ENCODE measurements around the gene TMEM44. TPM values are rescaled to one million over a fixed set of nuclear protein-coding genes. Genes with fewer than 3 reads are reported as not detected.

The TMEM44 gene
- total and polyA plus RNA-seq, 11 donors, result 3.8 to 8.5 (median 4.7) TPM

GRCh38 chr3:194618858-194619608 lies 14.2 kb downstream of the TMEM44 start:
- Histone ChIP-seq H3K4me3 (no peak overlapping the region), H3K27ac (no peak overlapping the region), H3K27me3 (no peaks in the 10 kb centered on the region), H3K9me3 (no peaks in the 10 kb centered on the region), H3K36me3 (peaks cover 0 to 24% (median 0%) of the 10 kb centered on the region in 9 donors), H3K4me1 (no peaks in the 10 kb centered on the region)
- ATAC-seq (no peak), DNase-seq (no peak)
- intact Hi-C loops (cut with DNase I), result no loop called here
- TF ChIP-seq CTCF (IDR thresholded peaks at IDR 0.05), result no peak
- TF ChIP-seq POLR2A (IDR thresholded peaks at IDR 0.05), result no peak
- 80 to 88% (median 83%) methylated on average over 19 to 23 of the region's 23 CpGs for WGBS, 4 donors

GRCh38 chr3:194617827-194618226 lies 15.4 kb downstream of the TMEM44 start:
- 86 to 91% (median 88%) methylated on average over 9 of the region's 9 CpGs for WGBS, 4 donors
- DNase-seq, result no peak

GRCh38 chr3:194617143-194617671 lies 16.0 kb downstream of the TMEM44 start:
- ATAC-seq, result no peak
- intact Hi-C loops (cut with DNase I), result no loop called here

More at GRCh38 chr3:194617827-194618226, 15.4 kb downstream of the TMEM44 start:
- TF ChIP-seq POLR2A (IDR thresholded peaks at IDR 0.05) (no peak), CTCF (IDR thresholded peaks at IDR 0.05) (no peak)
- ATAC-seq, result peak in 1 of 4 donors; percentile 20
- no peaks in the 10 kb centered on the region for H3K9me3 ChIP-seq
- peaks cover 0 to 16% (median 0%) of the 10 kb centered on the region in 9 donors for H3K36me3 ChIP-seq
- H3K4me1 ChIP-seq, result no peaks in the 10 kb centered on the region
- no peaks in the 10 kb centered on the region for H3K27me3 ChIP-seq
- intact Hi-C loops (cut with DNase I), result no loop called here
- H3K27ac ChIP-seq, result no peak overlapping the region
- H3K4me3 ChIP-seq, result no peak overlapping the region

More at GRCh38 chr3:194617143-194617671, 16.0 kb downstream of the TMEM44 start:
- Histone ChIP-seq H3K4me3 (no peak overlapping the region), H3K27me3 (no peaks in the 10 kb centered on the region), H3K36me3 (peaks cover 0 to 16% (median 0%) of the 10 kb centered on the region in 9 donors), H3K27ac (no peak overlapping the region), H3K9me3 (no peaks in the 10 kb centered on the region), H3K4me1 (no peaks in the 10 kb centered on the region)
- TF ChIP-seq CTCF (IDR thresholded peaks at IDR 0.05), result no peak
- TF ChIP-seq POLR2A (IDR thresholded peaks at IDR 0.05), result no peak
- no peak for DNase-seq
- 93 to 96% (median 95%) methylated on average over 14 of the region's 14 CpGs for WGBS, 4 donors

All from heart left ventricle (tissue), 16 donors.